KOPT-K1 (cell line): Measurements from ENCODE around the gene ZNF385C.
A peak's percentile ranks its signal among the peaks of the same experiment; 100 is the strongest.

ENCODE experiments used
- H3K27ac ChIP-seq: fragments of 200-600 bp; sonication (generic); 2 replicates; pipeline ENCODE4 v1.5.1; 2016; ENCODE audit warnings: antibody characterized with exemption, mild to moderate bottlenecking, low read depth, low read length; ENCODE audit not compliant: poor library complexity, severe bottlenecking
- H3K36me3 ChIP-seq: fragments of 200-600 bp; sonication (generic); 2 replicates; pipeline ENCODE4 v1.5.1; 2017; ENCODE audit warnings: antibody characterized with exemption, mild to moderate bottlenecking, low read length, moderate library complexity; ENCODE audit not compliant: insufficient read depth
- H3K9me3 ChIP-seq: fragments of 200-600 bp; sonication (generic); 2 replicates; pipeline ENCODE4 v1.5.1; 2017; ENCODE audit warnings: antibody characterized with exemption, low read length, mild to moderate bottlenecking; ENCODE audit not compliant: insufficient read depth, poor library complexity, severe bottlenecking

The ZNF385C gene

DNA sequence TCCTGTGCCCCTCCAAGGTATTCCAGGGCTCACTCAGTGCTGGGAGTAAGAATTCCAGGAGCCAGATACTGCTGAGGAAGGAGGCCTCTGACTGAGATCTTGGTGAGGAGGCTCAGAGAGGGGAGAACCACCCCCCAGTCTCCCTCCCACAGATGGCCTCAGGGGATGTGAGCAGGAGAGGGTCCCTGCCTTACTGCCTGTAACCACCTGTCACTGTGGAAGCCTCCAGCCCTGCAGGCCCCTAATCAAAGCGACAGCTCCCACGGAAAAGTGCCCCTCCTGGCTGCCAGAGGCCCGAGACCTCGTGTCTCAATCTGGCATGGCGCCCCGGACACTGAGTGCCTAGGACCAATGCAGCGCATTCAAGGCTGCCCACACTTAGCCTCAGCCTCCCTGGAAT is 40.2 kb downstream of the ZNF385C start:
- Histone ChIP-seq H3K36me3 (no peaks in the 10 kb centered on the region), H3K27ac (peak overlapping the region; percentile 90), H3K9me3 (no peaks in the 10 kb centered on the region)

DNA sequence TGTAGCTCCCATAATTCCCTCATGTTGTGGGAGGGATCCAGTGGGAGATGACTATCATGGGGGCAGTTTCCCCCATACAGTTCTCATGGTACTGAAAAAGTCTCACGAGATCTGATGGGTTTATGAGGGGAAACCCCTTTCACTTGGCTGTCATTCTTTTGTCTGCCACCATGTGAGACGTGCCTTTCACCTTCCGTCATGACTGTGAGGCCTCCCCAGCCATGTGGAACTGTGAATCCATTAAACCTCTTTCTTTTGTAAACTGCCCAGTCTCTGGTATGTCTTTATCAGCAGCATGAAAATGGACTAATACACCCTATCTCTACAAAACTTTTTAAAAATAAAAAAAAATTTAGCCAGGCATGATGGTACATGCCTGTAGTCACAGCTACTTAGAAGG is 41.6 kb downstream of the ZNF385C start:
- Histone ChIP-seq H3K36me3 (no peaks in the 10 kb centered on the region), H3K9me3 (no peaks in the 10 kb centered on the region), H3K27ac (peak overlapping the region; percentile 90)

DNA sequence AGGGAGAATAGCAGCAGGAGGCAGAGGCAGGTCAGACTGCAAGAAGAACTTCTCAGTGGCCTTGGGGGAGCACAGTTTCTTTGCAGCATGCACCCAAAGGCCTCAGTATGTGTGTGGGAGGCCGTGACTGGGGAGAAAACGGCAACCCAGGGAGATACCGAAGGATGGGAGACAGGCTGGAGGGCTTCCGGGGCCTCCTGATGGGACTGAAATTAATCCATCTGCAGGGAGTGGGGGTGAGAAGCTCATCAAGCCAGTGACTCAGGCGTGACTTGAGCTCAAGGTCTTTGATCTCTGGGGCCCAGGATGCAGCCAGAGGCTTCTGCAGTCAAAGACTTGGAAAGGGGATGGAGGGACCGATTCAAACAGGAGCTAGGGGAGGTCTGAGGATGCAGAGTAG is 42.8 kb downstream of the ZNF385C start:
- Histone ChIP-seq H3K9me3 (no peaks in the 10 kb centered on the region), H3K36me3 (no peaks in the 10 kb centered on the region), H3K27ac (peak overlapping the region; percentile 90)

DNA sequence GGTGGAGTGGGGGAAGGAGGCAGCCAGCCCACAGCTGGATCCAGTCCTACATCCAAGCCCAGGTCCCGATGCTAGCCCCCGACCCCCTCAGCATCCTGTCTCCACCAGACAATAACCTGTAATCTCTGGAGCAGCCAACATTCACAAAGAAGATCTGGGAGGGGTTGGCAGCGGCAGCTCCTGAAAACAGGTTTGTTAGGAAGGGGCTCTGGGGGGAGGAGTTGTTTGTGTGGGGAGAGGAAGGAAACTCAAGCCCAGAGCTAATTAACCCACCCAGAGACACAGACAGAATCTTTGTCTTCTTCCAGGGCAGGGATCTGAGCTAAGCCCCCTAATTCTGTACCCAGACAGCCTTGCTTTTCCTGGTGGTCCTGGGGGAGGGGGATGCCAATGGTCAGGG is 43.2 kb downstream of the ZNF385C start:
- peak overlapping the region; percentile 90 for H3K27ac ChIP-seq
- no peaks in the 10 kb centered on the region for H3K36me3 ChIP-seq
- H3K9me3 ChIP-seq = no peaks in the 10 kb centered on the region

DNA sequence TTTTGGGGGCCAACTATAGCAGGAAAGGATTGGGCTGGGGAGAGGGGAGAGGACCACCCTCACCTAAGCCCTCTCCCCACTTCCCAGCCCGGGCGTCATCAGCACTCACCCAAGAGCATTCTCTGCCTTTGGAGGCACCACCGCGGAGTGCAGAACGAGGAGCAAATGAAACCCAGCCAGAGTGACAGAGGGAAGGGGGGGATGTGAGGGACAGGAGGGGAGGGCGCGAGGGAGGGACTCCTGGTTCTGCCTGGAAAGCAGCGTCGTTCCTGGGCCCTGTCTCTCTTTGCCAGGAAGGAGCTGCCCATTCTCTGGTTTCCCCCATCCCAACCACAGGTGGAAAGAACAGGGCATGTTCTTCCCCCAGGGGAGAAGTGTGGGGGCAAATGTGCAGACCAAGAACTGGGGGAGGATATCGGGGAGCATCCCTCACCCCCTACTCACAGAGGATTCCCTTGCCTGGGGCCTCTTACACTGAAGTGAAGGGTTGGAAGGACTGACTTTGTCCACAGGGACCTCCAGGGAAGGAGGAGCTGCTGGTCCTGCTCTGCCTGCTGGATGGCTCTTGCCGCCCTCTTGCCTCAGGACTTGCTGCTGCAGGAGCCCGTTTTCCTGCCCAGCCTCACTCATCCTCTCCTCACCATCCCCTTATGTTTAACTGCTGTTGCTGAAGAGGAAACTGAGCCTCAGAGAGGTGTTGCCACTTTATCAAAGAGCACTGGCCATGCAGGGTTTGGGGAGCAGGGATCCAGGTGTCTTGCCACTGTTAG is 44.4 kb downstream of the ZNF385C start:
- Histone ChIP-seq H3K9me3 (no peaks in the 10 kb centered on the region), H3K27ac (no peak overlapping the region), H3K36me3 (no peaks in the 10 kb centered on the region)

DNA sequence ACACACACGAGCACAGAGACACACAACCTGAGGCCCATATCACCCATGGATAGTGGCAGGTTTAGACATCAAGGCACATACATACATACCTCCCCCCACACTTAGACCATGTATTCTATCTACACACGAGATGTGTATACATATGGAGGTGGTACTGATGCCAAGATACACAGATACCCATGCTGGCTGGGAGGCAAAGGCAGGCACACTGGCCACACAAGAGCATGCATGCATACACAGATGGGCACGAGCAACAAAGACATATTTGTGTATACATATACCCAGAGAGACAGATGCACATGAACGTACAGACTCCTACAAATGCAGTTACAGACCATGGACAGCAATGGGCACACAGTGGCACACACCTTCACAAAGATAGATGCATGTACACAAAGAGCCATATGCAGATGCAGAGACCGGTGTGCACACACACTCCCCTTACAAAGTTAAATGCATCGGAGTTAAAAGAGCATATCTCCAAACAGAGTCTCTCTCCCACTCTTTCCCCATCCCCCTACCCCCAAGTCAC is 45.9 kb downstream of the ZNF385C start:
- Histone ChIP-seq H3K27ac (no peak overlapping the region), H3K9me3 (no peaks in the 10 kb centered on the region), H3K36me3 (no peaks in the 10 kb centered on the region)

DNA sequence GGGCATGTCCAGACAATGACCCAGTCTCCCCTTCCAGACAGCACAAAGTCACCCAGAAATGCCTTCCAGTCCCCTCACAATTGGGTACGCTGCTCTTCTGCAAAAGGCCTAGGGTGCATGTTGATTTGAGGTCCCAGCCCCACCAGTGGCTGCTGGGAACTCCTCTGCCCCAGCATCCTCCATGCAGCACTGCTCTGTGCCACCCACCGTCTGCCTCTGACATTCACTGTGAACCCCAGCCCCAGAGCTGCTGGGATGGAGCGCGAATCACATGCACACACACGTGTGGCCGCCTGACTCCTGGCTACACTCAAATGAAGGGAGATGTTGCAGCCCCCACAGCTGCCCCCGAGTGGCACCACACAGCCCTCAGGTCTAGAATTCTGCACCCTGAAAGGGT is 46.6 kb downstream of the ZNF385C start:
- Histone ChIP-seq H3K36me3 (no peaks in the 10 kb centered on the region), H3K9me3 (no peaks in the 10 kb centered on the region), H3K27ac (no peak overlapping the region)

DNA sequence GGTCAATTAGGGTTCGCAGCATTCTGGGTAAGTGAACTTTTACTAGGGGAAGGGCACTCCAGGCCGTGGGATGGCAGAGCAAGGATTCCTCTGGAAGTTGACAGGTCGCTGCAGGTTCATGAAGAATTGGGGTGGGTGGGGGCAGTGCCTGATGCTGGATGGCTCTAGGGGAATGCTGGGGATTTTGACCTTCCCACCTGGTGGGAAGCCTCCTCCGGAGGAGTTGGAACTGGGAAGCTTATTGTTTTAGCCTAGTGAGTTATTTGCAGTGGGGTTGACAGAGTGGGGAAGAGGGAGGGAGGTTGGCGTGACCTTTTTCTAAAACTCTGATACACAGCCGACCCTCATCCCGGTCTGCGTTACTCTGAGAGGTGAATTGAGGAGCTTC is 47.3 kb downstream of the ZNF385C start:
- Histone ChIP-seq H3K9me3 (no peaks in the 10 kb centered on the region), H3K36me3 (no peaks in the 10 kb centered on the region), H3K27ac (no peak overlapping the region)

DNA sequence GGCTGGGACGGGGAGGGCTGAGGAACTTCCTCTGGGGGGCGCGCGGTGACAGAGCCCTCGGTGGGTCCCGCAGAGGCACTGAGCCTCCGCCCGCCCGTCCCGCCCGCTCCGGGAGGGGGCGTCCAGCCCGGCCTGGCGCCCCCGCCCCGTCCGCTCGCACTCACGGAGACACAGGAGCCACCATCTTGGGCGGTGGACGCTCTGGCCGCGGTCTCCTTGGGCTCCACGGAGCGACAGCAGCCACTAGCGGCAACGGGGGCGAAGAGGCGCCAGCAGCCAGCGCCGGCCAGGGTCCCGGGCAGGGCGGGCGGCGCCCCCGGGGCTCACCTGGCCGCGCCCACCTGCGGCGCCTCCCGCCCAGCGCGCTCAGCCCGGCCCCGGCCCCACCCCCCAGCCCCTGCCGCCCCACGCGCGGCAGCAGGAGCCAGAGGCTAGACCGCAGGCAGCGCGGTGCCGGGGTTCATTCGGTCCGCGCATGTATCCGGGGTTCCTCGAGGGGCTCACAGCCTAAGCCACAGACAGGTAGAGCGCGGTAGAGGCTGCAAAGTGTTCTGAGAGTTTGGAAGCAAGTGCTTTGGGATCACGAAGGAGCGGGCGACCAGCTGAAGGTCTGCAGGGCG is 47.8 kb downstream of the ZNF385C start, which contains the start of gene C17orf113:
Gene C17orf113 (minus strand): TSS at position 209 of the 620 bp plus-strand sequence. CDS start 7,225 bp downstream, outside the sequence.
- Histone ChIP-seq H3K9me3 (no peaks in the 10 kb centered on the region), H3K36me3 (no peaks in the 10 kb centered on the region), H3K27ac (peak within 1 kb of the TSS; percentile 32)

DNA sequence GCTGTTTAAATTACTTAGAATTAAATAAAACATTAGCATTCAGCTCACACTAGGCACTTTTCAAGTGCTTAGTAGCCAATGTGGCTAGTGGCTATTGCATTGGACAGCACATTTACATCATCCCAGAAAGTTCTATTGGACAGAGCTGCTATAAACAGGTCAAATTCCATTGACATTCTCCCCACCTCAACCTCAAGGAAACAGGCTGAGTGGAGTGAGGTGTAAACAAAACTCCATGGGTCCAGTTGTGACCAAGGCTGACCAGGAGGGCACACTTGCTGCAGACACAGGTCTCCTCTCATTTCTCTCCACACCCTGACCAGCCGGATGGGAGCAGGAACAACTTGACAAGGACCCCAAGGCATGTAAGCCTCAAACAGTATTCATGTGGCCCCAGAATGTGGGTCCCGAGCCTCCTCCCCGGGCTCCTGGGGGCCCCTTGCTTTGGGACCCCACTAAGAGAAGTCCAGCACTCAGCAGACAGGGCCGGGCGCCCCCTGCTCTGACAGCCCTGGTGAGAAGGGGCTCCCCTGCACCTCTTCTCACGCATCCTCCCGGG is 48.4 kb downstream of the ZNF385C start:
- Histone ChIP-seq H3K36me3 (no peaks in the 10 kb centered on the region), H3K27ac (peak overlapping the region; percentile 32)

DNA sequence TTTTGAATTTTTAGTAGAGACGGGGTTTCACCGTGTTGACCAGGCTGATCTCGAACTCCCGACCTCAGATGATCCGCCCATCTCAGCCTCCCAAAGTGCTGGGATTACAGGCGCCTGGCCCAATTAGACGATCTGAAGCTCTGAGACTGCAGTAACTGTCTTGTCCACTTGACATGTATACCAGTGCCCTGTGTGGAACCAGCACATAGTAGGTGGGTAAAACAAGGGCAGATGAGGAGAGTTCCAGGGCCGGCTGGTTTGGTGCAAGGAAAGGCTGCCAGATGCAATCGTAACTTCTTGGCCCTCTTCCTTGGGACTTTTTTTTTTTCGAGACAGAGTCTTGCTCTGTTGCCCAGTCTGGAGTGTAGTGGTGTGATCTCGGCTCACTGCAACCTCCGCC is 50.9 kb downstream of the ZNF385C start:
- H3K9me3 ChIP-seq = no peaks in the 10 kb centered on the region
- no peaks in the 10 kb centered on the region for H3K36me3 ChIP-seq
- no peak overlapping the region for H3K27ac ChIP-seq

More for the DNA sequence above, 48.4 kb downstream of the ZNF385C start:
- H3K9me3 ChIP-seq = no peaks in the 10 kb centered on the region

DNA sequence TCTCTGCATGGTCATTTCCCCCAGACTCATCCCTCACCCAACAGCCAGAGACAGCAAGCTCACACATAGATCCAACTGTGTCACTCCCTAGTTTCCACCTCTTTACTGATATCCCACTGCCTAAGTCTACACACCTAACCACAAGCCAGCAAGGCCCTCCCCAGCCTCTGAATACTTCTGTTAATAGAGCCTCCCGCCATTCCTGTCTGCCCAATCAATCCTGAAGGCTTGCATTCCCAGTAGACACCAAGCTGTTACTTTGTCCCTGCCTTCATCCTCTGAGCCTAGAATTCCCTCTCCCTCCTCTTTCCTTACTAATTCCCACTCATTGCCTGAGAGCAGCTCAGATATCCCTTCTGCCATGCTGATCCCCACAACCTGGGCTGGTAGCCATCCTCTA is 52.6 kb downstream of the ZNF385C start:
- H3K9me3 ChIP-seq = no peaks in the 10 kb centered on the region
- H3K36me3 ChIP-seq = no peaks in the 10 kb centered on the region
- no peak overlapping the region for H3K27ac ChIP-seq

DNA sequence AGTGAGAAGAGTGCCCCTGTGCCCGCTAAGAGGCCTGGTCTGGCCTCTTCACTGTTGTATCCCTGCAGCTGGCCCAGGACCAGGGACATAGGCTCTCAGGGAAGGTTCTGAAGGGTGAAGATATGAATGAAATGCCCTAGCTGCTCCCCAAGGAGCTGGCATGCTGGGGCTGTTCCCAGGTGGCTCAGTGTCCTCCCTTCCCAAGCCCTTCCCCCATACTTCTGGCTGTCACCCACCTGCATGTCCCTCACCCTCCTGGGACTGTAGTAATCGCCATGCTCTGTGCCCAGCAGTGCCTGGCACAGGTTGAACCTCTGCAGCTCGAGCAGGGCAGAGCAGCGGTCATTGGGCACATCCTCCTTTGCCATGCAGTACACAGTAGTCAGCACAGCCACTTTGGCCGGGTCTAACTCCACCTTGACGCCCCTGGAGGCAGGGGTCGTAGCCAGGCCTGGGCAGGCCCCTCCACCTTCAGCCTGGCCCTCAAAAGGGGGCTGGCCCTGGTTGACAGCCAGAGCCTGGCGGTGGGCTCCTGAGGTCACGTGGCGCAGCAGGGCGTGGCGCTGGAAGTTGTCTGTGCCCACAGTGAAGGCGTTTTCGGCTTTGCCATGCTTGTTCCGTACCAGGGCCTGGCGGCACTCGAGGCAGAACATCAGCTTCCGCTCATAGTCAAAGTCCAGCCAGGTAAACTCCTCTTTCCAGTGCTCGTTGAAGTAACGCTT is 55.5 kb downstream of the ZNF385C start:
- no peak overlapping the region for H3K27ac ChIP-seq

DNA sequence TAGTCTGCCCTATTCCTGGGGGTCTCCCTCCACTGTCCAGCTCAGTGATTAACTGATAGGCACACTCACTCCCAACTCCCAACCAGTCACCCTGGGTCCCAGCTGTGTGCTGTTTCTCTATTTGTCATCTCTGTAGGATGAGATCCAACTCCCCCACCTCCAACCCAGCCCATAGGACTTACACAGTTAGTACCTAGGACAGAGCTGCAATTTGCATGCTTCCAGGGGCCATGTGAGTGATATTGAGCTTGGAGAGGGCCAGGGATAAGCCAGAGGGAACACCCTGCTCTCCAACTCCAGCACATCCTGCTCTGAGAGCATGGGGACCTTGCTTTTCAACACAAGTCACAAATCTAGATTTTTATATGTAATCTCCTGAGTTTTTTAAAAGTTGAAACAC is 56.7 kb downstream of the ZNF385C start:
- no peaks in the 10 kb centered on the region for H3K9me3 ChIP-seq
- no peaks in the 10 kb centered on the region for H3K36me3 ChIP-seq
- no peak overlapping the region for H3K27ac ChIP-seq

More for the DNA sequence above, 55.5 kb downstream of the ZNF385C start:
- Histone ChIP-seq H3K36me3 (no peaks in the 10 kb centered on the region), H3K9me3 (no peaks in the 10 kb centered on the region)

DNA sequence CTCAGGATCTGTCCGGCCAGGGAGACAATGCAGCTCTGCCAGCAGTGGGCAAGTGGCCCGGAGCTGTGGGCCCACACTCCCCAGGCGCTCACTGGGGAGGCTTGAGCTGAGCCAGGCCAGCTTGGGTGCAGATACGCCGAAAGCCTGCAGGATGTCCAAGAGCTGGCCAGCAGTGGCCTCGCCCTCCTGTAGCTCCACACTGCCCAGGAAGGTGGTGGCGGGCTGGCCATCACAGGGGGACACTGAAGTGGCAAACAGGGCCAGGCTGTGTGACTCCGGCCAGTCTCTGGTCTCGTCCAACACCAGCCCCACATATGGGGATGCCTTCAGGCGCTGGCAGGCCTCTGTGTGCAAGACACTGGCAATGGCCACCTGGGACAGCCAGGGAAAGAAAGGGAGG is 57.5 kb downstream of the ZNF385C start:
- H3K9me3 ChIP-seq = no peaks in the 10 kb centered on the region
- H3K27ac ChIP-seq = no peak overlapping the region
- H3K36me3 ChIP-seq = no peaks in the 10 kb centered on the region
